Measurements from ENCODE around the gene SH2D4B. TPM values are rescaled to one million over a fixed set of nuclear protein-coding genes. Genes with fewer than 3 reads are reported as not detected.

Gene SH2D4B
- total RNA-seq, 1 donor from 2014 or later, result 0.12 TPM

GRCh38 chr10:80501913-80502521 lies 35.7 kb upstream of the SH2D4B start:
- Mint-ChIP-seq H3K27ac (peak overlapping the region; percentile 40), H3K4me3 (ENCODE audit: low read depth) (no peak overlapping the region), H3K4me1 (ENCODE audit: low read depth) (peaks cover 77% of the 10 kb centered on the region), H3K9me3 (ENCODE audit: low read depth) (no peaks in the 10 kb centered on the region), H3K36me3 (ENCODE audit: insufficient read depth) (peaks cover 9% of the 10 kb centered on the region), H3K27me3 (no peaks in the 10 kb centered on the region)
- TF ChIP-seq CTCF (IDR thresholded peaks at IDR 0.05; ENCODE audit: unreplicated experiment), result no peak
- no peak for DNase-seq (ENCODE audit: low spot score, unreplicated experiment)

GRCh38 chr10:80502621-80503583 lies 34.8 kb upstream of the SH2D4B start:
- Mint-ChIP-seq H3K4me3 (ENCODE audit: low read depth) (no peak overlapping the region), H3K4me1 (ENCODE audit: low read depth) (peaks cover 74% of the 10 kb centered on the region)

GRCh38 chr10:80503584-80504157 lies 34.0 kb upstream of the SH2D4B start:
- Mint-ChIP-seq H3K4me1 (ENCODE audit: low read depth) (peaks cover 66% of the 10 kb centered on the region), H3K9me3 (ENCODE audit: low read depth) (no peaks in the 10 kb centered on the region), H3K4me3 (ENCODE audit: low read depth) (no peak overlapping the region), H3K27ac (peak overlapping the region; percentile 93), H3K27me3 (no peaks in the 10 kb centered on the region), H3K36me3 (ENCODE audit: insufficient read depth) (peaks cover 8% of the 10 kb centered on the region)
- TF ChIP-seq CTCF (IDR thresholded peaks at IDR 0.05; ENCODE audit: unreplicated experiment), result no peak
- no peak for DNase-seq (ENCODE audit: low spot score, unreplicated experiment)

More at GRCh38 chr10:80502621-80503583, 34.8 kb upstream of the SH2D4B start:
- Mint-ChIP-seq H3K9me3 (ENCODE audit: low read depth) (no peaks in the 10 kb centered on the region), H3K36me3 (ENCODE audit: insufficient read depth) (peaks cover 8% of the 10 kb centered on the region), H3K27me3 (no peaks in the 10 kb centered on the region), H3K27ac (peak overlapping the region; percentile 40)
- no peak for TF ChIP-seq CTCF (IDR thresholded peaks at IDR 0.05; ENCODE audit: unreplicated experiment)
- no peak for DNase-seq (ENCODE audit: low spot score, unreplicated experiment)

- no peak for DNase-seq (ENCODE audit: low spot score, unreplicated experiment)
- Mint-ChIP-seq H3K9me3 (ENCODE audit: low read depth) (no peaks in the 10 kb centered on the region), H3K4me1 (ENCODE audit: low read depth) (peaks cover 60% of the 10 kb centered on the region), H3K4me3 (ENCODE audit: low read depth) (no peak overlapping the region), H3K27ac (peak overlapping the region; percentile 93), H3K27me3 (no peaks in the 10 kb centered on the region), H3K36me3 (ENCODE audit: insufficient read depth) (peaks cover 8% of the 10 kb centered on the region)
- TF ChIP-seq CTCF (IDR thresholded peaks at IDR 0.05; ENCODE audit: unreplicated experiment), result no peak
Measured at GRCh38 chr10:80504158-80504811, 33.4 kb upstream of the SH2D4B start.
